HL-60 (cell line): Measurements from ENCODE around the gene LRRC7.

Experiments used
- DNase-seq, 2 experiments: peaks; one replicate each; pipeline ENCODE4 v3.0.0-alpha.2; 2010 to 2020; ENCODE audit warnings: low read depth in 1 of 2, low spot score in 1 of 2
- H3K27ac ChIP-seq: fragments of 250-450 bp; sonication (Bioruptor Pico); replicated peaks from 2 replicates; pipeline ENCODE4 v1.5.1; 2020; ENCODE audit warnings: mild to moderate bottlenecking, moderate library complexity
- H3K27me3 ChIP-seq: fragments of 250-450 bp; sonication (Bioruptor Pico); 2 replicates; pipeline ENCODE4 v1.5.1; 2021; ENCODE audit warnings: mild to moderate bottlenecking, moderate library complexity; ENCODE audit not compliant: insufficient read depth, poor library complexity, severe bottlenecking
- H3K4me3 ChIP-seq: replicated peaks from 2 replicates; pipeline ENCODE4 v1.5.1; 2011; ENCODE audit warnings: mild to moderate bottlenecking, control low read depth, low read length; ENCODE audit not compliant: insufficient read depth
- CTCF ChIP-seq: IDR thresholded peaks from one replicate; pipeline ENCODE4 v1.5.1; 2011; ENCODE audit warnings: low read length, control low read depth, inconsistent platforms; ENCODE audit not compliant: insufficient read depth
- GABPA ChIP-seq: IDR thresholded peaks from 2 replicates; pipeline ENCODE4 v1.6.1; 2012; ENCODE audit warnings: low read depth
- POLR2AphosphoS5 ChIP-seq: IDR thresholded peaks from 2 replicates; pipeline ENCODE4 v1.6.1; 2012; ENCODE audit warnings: low read depth
- REST ChIP-seq: IDR thresholded peaks from 2 replicates; pipeline ENCODE4 v1.6.1; 2012; ENCODE audit warnings: low read depth; ENCODE audit not compliant: insufficient replicate concordance
- SPI1 ChIP-seq: IDR thresholded peaks from 2 replicates; pipeline ENCODE4 v1.6.1; 2012; ENCODE audit warnings: low read depth, mild to moderate bottlenecking, borderline replicate concordance

LRRC7 gene

DNA sequence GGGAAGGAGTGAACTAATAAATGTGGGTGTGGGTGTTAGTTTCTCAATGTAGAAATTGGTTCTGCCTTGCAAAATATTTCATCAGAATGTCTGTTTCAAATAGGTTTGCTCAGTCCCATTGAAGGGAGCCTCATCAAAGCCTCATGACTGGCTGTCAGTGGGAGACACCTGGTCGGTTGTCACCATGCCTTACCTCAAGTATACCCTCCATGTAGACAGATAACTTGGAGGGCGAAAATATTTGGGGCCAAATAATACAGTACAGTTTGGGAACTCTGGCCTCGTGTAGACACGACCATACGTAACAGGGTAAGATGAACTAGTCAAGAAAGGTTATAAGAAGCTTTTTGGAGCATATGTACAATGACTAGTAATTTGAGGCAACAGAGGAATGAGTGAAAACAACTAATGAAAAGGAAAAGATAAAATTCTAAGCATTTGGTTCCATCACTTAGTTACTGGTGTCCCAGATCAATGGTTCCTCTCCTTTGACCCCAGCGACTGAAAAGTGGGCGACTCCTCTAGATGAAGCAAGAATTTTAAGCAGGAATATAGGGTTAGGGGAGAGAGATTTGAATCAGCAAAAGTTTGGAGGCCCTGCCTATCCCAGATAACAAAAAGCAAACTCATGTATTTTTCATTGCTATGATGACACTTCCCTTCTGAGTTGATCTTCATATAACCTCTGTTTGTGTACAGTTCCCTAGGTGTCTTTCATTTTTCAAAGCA is 473.8 kb downstream of the LRRC7 start:
- no peak overlapping the region for H3K4me3 ChIP-seq
- no peaks in the 10 kb centered on the region for H3K27me3 ChIP-seq
- TF ChIP-seq REST (no peak), GABPA (no peak), CTCF (no peak), POLR2AphosphoS5 (no peak), SPI1 (peak; percentile 33; the same call in 1 of the 2 replicates)
- H3K27ac ChIP-seq: peak overlapping the region; percentile 34
- no peak for DNase-seq

DNA sequence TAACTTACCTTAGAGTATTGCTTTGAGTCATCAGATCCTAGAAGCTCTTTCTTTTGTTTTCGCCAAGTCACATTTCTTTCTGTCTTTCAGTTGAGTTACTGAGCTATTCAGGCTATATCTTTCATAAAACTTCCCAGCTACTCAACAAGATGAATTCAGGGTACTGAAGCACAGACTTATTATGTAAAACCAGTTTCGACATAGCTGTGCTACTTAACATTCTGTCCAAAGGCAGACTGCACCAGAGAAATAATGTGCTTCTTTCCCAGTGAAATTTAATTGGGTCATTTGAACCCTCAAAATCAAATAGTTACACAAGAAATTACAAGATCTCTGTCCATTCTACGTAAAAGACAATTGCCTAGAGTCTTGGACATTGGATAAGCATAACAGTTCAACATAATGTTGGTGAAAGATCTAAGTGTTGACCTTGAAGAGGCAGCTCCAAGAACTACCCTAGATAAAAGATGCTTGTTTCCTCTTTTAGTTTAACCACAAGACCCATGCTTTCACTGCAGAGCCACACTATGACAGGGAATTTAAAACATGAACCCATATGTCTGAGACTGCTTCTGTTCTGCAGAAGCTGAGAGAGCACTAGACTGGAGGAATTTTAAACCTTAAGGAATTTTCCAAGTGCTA is 474.5 kb downstream of the LRRC7 start:
- no peaks in the 10 kb centered on the region for H3K27me3 ChIP-seq
- peak overlapping the region; percentile 34 for H3K27ac ChIP-seq
- TF ChIP-seq GABPA (0 out of 2 replicates have a peak, but pooled peaks have one; percentile 6), CTCF (no peak)
- no peak overlapping the region for H3K4me3 ChIP-seq
- peak in 1 of 2 experiments; percentile 26 for DNase-seq

DNA sequence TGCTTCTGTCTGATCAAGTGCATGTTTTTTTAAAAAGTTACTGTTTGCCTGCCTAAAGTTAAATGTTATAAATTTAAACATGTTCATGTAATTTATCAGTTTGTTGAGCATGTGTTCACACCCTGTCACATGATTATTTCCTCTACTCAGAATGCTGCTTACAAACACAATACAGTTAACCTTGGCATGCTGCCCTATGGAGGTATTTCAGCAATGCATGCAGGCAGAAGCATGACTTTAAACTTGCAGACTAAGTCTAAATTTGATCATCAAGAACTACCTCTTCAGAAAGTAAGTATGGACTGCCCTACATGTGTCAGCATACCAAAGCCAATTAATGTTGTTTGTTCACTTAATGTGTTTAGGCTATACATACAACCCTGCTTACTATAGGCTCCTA is 476.1 kb downstream of the LRRC7 start:
- no peak for DNase-seq
- H3K27ac ChIP-seq: no peak overlapping the region
- TF ChIP-seq CTCF (no peak), POLR2AphosphoS5 (no peak), GABPA (no peak), REST (no peak), SPI1 (no peak)
- H3K27me3 ChIP-seq: no peaks in the 10 kb centered on the region
- H3K4me3 ChIP-seq: no peak overlapping the region

DNA sequence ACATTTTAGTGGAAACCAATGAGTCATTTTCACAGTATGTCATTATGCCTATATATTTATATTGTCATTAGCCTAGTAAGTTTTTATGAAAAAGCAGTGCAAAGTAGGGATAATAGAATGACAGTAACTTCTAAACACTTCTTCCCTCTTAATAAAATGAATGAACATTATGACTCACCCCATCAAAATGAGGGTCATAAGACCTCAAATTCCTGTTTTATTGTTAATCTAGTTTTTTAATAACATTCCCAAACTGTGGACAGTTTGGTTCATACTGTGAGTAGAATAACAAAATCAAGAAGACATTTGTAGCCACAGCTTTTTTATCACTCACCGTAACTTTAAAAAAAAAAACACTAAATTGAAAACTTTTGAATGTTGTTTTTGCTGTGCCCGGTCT is 477.1 kb downstream of the LRRC7 start:
- DNase-seq: no peak
- Histone ChIP-seq H3K4me3 (no peak overlapping the region), H3K27ac (no peak overlapping the region), H3K27me3 (no peaks in the 10 kb centered on the region)
- TF ChIP-seq CTCF (no peak), SPI1 (no peak), GABPA (no peak), POLR2AphosphoS5 (no peak), REST (no peak)
